Activated naive CD4-positive, alpha-beta T cell treated with anti-CD3 and anti-CD28 coated beads, Interleukin-2, amount 50 U/mL, for 16 hours (primary cell): ENCODE measurements around the gene RARB.

Experiments used
- DNase-seq: peaks from one replicate; pipeline ENCODE4 v3.0.0-alpha.2; 2020

Gene RARB

GRCh38 chr3:25619382-25619781, 191.3 kb downstream of the RARB start:
- no peak for DNase-seq

GRCh38 chr3:25620493-25620892, 192.4 kb downstream of the RARB start:
- no peak for DNase-seq

DNA sequence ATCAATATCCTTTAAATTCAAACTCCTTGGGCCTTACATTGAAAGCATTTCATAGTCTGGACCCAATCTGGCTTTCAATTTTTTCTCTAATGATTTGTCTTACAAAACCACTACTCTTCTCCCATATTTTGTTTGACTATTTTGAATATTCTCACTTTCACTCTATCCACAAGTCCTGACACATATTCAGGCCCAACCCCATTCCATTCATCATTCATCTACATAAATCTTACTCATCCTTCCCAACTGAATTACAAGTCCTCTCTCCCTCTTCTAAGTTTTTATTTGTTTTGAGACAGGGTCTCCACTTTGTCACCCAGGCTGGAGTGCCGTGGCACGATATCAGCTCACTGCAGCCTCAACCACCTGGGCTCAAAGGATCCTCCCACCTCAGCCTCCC, 193.0 kb downstream of the RARB start:
- no peak for DNase-seq

GRCh38 chr3:25631989-25632388, 203.9 kb downstream of the RARB start:
- no peak for DNase-seq

GRCh38 chr3:25633919-25634318, 205.9 kb downstream of the RARB start:
- no peak for DNase-seq

- no peak for DNase-seq
These were observed 207.0 kb downstream of the RARB start for GRCh38 chr3:25635038-25635437.
